NB4 (cell line): ENCODE data around the gene WDR45.

Source experiments
- DNase-seq: peaks from one replicate; pipeline ENCODE4 v3.0.0; 2010; ENCODE audit warnings: low read depth
- H3K4me3 ChIP-seq: one replicate; pipeline ENCODE4 v1.5.1; 2011; ENCODE audit warnings: mild to moderate bottlenecking, low read depth, low read length, moderate library complexity
- CTCF ChIP-seq: IDR thresholded peaks from one replicate; pipeline ENCODE4 v1.5.1; 2012; ENCODE audit warnings: low read depth, low read length
- MAX ChIP-seq: IDR thresholded peaks from 2 replicates; pipeline ENCODE4 v1.6.1; 2011; ENCODE audit warnings: low read depth, low read length
- MYC ChIP-seq: IDR thresholded peaks from 2 replicates; pipeline ENCODE4 v1.6.1; 2011; ENCODE audit warnings: low read depth, low read length
- POLR2A ChIP-seq: IDR thresholded peaks from 2 replicates; pipeline ENCODE4 v1.6.1; 2011; ENCODE audit warnings: mild to moderate bottlenecking; ENCODE audit not compliant: insufficient read length; ENCODE audit errors: extremely low read depth

The WDR45 gene

GRCh38 chrX:49072712-49073095, 7.0 kb downstream of the WDR45 start:
- DNase-seq: no peak
- TF ChIP-seq CTCF (no peak), MYC (no peak), MAX (no peak), POLR2A (no peak)
- H3K4me3 ChIP-seq: no peak overlapping the region

- DNase-seq: no peak
- TF ChIP-seq CTCF: no peak
- no peak for TF ChIP-seq MYC
- TF ChIP-seq MAX: no peak
- TF ChIP-seq POLR2A: no peak
- no peak overlapping the region for H3K4me3 ChIP-seq
Observed at GRCh38 chrX:49071877-49072711, 7.6 kb downstream of the WDR45 start.

- no peak for TF ChIP-seq MYC
- no peak for TF ChIP-seq MAX
- no peak for TF ChIP-seq CTCF
- no peak for TF ChIP-seq POLR2A
- DNase-seq: no peak
- no peak overlapping the region for H3K4me3 ChIP-seq
Observed at GRCh38 chrX:49070988-49071387, 8.7 kb downstream of the WDR45 start.

GRCh38 chrX:49069038-49069437, 10.6 kb downstream of the WDR45 start:
- TF ChIP-seq POLR2A (no peak), MAX (no peak)
- no peak for DNase-seq
- H3K4me3 ChIP-seq: no peak overlapping the region

- H3K4me3 ChIP-seq: no peak overlapping the region
- no peak for TF ChIP-seq MYC
- no peak for TF ChIP-seq MAX
- no peak for TF ChIP-seq POLR2A
- no peak for TF ChIP-seq CTCF
- no peak for DNase-seq
Observed at GRCh38 chrX:49067285-49068120, 12.2 kb downstream of the WDR45 start.

- no peak for TF ChIP-seq CTCF
- no peak for TF ChIP-seq MAX
- TF ChIP-seq MYC: no peak
- TF ChIP-seq POLR2A: no peak
- no peak for DNase-seq
- no peak overlapping the region for H3K4me3 ChIP-seq
Observed at GRCh38 chrX:49066690-49067089, 13.0 kb downstream of the WDR45 start.
